Mucosa of gallbladder (tissue), 1 donor: ENCODE results near the gene NUP205. TPM values are rescaled to one million over a fixed set of nuclear protein-coding genes. Genes with fewer than 3 reads are reported as not detected.

Source experiments
- DNase-seq: peaks from one replicate; pipeline ENCODE4 v3.0.0-alpha.2; 2020; ENCODE audit warnings: low spot score
- total RNA-seq: library from RNA; stranded (reverse); gene quantifications from one replicate; pipeline ENCODE4 v1.2.1, GENCODE V29; 2021
- donor health status: DM: no; HTN: no; CAD: no.

Gene NUP205, protein sequence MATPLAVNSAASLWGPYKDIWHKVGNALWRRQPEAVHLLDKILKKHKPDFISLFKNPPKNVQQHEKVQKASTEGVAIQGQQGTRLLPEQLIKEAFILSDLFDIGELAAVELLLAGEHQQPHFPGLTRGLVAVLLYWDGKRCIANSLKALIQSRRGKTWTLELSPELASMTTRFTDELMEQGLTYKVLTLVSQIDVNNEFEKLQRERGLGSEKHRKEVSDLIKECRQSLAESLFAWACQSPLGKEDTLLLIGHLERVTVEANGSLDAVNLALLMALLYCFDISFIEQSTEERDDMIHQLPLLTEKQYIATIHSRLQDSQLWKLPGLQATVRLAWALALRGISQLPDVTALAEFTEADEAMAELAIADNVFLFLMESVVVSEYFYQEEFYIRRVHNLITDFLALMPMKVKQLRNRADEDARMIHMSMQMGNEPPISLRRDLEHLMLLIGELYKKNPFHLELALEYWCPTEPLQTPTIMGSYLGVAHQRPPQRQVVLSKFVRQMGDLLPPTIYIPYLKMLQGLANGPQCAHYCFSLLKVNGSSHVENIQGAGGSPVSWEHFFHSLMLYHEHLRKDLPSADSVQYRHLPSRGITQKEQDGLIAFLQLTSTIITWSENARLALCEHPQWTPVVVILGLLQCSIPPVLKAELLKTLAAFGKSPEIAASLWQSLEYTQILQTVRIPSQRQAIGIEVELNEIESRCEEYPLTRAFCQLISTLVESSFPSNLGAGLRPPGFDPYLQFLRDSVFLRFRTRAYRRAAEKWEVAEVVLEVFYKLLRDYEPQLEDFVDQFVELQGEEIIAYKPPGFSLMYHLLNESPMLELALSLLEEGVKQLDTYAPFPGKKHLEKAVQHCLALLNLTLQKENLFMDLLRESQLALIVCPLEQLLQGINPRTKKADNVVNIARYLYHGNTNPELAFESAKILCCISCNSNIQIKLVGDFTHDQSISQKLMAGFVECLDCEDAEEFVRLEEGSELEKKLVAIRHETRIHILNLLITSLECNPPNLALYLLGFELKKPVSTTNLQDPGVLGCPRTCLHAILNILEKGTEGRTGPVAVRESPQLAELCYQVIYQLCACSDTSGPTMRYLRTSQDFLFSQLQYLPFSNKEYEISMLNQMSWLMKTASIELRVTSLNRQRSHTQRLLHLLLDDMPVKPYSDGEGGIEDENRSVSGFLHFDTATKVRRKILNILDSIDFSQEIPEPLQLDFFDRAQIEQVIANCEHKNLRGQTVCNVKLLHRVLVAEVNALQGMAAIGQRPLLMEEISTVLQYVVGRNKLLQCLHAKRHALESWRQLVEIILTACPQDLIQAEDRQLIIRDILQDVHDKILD (N-terminal part only)
- 30.9 TPM for total RNA-seq

DNA sequence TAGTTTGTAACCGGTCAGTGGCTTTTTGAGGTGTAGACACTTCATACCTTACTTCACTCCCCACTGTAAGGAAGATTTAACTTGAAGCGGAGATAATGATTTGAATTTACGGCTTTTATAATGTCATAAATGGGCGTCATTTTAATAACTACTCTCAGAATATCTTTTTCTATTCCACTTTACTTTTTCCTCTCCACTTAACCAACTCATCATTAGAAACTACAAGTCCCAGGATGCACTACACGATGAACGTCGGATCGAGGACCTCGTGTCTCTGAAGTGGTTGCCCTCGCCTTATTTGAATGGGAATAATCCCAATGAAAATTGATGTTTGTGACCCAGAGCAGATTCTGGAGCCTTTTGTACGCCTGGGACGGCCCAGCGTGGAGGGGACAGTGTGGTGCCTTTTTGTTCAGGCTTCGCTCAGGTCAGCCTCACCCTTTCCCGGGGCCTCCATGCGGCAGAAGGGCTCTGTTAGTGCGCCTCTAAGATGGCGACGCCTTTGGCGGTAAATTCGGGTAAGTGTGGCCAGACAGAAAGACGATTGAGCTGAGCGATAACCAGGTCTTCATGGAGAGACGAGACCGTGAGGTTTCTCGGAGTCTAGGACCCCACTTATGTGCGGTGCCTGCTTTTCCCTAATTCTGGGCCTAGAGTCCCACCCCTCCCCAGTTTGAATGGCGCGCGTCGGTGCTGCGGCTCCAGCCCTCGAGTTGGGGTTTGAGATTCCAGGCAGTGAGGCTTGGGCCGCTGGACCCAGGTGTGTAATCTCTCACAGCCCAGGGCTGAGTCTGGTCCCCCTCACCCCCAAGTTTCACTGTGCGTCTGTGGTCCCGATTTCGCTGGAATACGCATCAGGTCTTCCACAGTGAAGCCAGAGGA lies at the start of gene NUP205:
Gene NUP205, plus strand, starts transcription at position 463 of the 882 bp plus-strand sequence. Its CDS starts 28 bp downstream, at position 491.
- peak; percentile 72 for DNase-seq

DNA sequence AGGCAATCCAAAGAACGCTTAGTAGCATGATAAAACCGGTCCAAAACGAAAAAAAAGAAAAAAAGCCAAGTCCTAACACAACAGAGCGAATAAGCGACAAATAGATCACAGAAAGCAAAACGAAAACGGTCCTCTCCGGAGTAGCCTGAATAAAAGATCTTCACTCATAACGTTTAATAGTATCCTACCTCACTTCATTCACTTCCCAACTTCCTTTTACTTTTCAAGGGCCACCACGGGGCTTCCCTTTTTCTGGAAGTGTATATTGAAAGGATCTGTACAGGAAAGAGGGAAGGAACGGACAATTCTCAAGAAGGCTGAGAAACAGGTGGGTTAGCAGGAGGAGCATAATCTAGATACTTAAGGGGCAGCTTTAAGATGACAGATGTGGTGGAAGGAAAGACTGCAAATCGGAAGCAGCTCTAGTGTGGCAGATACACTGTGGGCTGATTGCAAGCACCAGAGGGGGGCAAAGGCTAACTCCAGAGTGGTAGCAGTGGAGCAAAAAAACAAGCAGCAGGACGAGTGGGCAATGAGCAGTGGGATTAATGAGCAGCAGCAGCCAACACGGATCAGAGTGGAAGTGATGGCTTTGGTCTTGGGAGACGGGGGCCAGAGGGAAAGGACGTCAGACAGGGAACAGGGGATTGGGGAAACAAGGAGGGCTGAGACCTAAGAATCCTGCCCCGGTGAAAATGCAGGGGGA lies 48.7 kb upstream of the NUP205 start:
- peak; percentile 11 for DNase-seq

DNA sequence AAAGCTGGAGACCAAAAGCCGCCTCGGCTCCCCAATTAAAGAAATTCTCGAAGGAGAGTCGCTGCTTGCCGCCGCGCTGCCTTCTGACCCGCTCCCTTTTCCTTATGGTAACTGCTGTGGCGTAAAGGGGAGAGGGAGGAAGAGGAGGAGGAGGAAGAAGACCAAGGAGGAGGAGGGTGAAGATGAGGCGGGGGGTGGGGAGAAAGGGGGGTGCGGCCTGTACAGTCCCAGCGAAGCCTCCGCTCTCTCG lies 48.2 kb upstream of the NUP205 start:
- DNase-seq: no peak

DNA sequence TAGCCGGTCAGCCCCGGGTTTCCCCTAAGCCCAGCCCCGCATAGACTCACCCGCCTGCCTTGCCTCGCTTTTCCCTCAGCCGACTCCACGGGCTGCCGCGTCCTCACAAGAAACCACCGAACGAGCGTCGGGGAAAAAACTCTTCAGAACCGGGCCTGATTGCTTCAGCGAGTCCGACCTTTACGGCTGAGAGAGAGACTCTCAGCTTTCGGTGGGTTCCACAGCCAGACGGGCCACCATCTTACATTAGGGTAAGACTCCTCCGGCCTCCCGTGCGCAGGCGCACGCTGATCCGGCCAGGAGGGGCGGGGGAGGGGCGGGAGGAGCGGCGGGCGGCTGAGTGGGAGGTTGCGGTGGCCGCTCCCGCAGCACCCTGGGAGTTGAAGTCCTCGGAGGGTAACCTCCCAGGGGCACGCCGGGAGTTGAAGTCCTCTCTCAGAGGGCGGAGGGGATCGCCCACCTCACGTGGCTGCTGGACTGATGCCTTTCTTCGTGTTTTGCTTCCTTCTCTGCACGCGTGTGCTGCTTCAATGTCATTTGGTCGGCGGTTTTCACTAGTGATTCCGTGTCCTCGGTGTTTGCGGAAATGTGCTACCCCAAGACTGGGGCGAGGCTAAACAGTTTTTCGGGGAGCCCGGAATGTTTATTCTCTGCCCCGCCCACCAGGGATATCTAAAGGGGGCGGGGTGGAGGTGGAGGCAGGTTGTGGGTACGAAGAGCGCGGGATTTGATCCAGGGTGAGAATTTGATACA lies 47.7 kb upstream of the NUP205 start, which contains the start of gene CNOT4:
Gene CNOT4, minus strand, starts transcription at position 264 of the 753 bp plus-strand sequence. CDS start 71,771 bp downstream, outside the sequence.
- DNase-seq: peak; percentile 96

DNA sequence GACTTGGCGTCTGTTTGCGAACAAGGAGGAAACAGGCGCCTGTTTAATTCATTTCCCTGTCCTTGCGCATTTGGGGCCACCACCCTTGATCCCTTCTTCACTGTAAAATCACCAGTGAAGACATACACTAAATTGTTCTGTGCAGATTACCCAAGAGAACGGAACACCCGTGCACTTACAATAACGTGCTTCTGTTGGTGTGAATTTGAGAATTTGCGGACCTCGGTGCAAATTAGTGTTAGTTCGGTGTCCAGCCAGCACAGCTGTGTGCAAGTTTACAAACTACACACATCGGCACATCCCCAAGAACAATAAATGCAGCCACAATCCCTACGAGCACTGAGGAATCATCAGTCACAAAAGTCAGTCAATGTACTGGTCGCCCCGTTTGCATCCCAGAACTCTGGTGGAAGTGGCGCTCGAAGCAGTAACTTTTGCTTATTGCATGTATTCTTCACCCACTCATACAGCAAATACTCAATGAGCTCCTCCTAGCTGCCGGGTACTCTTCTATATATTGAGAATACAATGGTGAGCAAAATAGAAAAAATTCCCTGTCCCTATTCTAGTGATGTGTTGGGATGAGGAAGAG lies 47.0 kb upstream of the NUP205 start:
- peak; percentile 22 for DNase-seq

DNA sequence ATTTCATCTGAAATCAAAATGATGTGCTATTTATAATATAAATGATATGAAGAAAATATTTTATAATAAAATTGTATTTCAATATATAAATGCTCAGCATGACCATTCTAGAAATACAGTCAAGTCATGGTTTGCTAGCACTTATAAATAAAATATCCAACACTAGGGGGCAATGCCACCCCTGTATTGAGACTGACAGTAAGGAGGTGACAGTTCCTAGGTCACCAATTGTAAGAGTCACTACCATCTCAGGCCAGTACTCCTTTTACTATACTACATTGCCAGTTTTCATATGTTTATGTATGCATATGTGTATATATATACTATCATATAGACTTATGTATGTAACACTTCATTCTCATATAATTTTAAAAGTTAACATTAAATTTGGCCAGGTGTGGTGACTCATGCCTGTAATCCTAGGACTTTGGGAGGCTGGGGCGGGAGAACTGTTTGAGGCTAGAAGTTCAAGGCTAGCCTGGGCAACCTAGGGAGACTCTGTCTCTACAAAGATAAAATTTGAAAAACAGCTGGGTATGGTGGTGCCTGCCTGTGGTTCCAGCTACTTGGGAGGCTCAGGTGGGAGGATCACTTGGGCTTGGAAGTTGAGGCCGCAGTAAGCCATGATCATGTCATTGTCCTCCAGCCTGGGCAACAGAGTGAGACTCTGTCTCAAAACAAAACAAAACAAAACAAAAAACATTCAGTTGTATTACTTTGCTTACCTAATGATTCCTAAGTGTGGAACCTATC lies 45.4 kb upstream of the NUP205 start:
- DNase-seq: peak; percentile 21

DNA sequence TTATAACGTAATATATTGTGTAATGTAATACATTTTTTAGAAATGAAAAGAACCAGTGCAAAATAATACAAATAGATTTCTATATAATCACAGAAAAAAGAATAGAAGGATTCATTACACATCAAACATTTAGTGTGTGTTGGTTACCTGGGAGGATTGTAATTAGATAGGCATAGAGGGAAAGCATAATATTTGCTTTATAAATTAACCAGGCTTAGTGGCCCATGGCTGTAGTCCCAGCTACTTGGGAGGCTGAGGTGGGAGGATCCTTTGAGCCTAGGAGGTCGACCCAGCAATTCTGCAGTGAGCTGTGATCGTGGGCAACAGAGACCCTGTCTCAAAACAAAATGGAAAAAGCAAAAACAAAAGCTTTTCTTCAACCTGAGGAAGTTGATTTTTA lies 42.9 kb upstream of the NUP205 start:
- no peak for DNase-seq

DNA sequence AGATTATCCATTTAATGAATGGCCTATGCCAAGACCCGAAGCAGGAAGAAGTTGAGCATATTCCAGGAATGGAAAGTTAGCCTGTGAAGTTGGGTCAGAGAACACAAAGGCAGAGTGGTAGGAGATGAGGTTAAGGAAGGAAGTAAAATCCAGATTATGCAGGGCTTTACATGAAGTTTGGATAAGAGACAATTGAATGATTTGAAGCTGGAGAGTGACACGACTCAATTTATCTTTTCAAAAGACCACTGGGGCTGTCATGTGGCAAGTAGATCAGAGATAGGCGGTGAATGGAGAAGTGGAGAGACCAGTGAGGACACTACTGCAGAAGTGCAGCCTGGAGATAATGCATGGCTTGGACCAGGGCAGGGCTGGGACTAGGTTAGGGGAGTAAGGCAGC lies 40.7 kb upstream of the NUP205 start:
- no peak for DNase-seq

DNA sequence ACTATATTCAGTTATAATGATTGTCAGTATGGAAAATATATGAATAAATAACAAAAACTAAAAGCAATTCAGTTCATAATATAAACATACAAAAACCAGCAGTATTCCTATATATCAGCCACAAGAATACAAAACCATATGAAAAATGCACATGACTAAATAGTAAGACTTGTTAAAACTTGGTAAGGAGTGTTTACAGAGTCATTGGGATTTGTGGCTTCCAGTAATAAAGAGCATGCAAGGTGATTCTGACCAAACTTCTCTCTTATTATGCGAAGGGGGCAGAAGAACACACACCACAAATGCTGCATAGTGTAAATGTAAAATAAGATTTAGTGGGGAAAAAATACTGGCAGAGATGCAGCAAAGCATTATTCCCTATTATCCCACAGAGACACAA lies 39.0 kb upstream of the NUP205 start:
- no peak for DNase-seq

DNA sequence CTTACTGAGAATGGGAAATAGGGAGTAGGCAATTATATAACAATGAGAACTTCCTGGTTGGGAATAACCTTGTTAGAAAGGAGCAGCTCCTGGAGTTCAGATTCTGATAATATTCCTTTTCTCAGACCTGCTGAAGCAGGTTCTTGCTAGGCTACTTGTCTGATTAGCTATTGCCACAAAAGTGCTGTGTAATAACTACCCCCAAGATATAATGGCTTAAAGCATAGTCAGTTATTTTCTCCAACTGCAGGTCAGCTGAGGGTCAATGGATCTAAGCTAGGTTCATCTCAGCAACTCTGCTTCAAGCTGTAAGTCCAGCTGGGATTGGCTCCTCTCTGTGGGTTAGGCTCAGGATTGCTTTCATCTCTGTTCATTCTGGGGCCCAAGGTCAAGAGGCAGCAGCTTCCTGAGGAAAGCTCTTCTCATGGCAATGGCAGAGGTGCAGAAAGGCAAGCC lies 38.5 kb upstream of the NUP205 start:
- DNase-seq: no peak

DNA sequence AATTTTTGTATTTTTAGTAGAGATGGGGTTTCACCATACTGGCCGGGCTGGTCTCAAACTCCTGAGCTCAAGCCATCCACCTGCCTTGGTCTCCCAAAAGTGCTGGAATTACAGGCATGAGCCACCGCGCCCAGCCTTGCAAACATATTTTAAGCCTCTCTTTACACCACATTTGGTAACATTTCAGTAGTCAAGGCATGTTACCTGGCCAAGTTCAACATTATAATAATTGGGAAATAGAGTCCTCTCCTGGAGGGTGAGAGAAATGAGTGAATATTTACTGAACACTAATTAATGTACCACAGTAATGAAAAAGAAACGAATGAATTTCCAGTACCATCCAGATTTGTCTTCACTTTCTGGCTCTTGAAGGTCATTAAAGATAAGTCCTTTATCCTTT lies 37.8 kb upstream of the NUP205 start:
- no peak for DNase-seq

DNA sequence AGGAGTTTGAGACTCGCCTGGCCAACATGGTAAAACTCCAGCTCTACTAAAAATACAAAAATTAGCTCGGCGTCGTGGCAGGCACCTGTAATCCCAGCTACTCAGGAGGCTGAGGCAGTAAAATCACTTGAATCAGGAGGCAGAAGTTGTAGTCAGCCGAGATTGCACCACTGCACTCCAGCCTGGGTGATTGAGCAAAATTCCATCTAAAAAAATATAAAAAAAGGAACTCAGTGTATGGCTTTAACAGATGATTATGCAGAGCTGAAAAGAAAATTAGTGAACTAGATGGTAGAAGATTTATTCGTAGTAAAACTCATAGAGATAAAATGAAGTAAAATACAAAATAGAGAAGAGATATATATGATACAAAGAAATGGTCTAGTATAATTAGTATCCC lies 35.2 kb upstream of the NUP205 start:
- no peak for DNase-seq

DNA sequence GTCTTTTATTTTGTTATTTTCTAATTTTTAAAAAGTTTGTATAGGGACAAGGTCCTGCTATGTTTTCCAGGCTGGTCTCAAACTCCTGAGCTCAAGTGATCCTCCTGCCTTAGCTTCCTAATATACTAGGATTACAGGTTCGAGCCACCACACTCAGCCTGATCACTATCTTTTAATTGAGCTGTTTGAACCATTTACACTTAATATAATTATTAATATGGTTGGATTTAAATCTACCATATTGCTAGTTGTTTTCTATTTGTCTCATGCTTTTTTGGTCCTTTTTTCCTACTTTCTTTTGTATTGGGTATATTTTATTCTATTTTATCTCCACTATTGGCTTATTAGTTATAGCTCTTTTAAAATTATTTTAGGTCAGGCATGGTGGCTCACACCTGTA lies 34.6 kb upstream of the NUP205 start:
- DNase-seq: no peak

DNA sequence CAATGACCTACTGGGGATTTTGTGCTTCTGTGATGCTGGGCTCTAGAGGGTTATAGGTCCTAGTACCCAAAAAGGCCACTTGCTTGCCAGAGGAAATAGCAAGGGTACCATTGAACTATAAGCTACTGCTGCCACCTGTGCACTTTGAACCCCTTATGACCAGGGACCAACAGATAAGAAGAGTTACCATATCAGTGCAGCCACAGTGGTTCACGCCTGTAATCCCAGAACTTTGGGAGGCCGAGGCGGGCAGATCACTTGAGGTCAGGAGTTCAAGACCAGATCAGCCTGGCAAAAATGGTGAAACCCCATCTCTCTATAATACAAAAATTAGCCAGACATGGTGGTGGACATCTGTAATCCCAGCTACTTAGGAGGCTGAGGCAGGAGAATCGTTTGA lies 32.3 kb upstream of the NUP205 start:
- DNase-seq: no peak

DNA sequence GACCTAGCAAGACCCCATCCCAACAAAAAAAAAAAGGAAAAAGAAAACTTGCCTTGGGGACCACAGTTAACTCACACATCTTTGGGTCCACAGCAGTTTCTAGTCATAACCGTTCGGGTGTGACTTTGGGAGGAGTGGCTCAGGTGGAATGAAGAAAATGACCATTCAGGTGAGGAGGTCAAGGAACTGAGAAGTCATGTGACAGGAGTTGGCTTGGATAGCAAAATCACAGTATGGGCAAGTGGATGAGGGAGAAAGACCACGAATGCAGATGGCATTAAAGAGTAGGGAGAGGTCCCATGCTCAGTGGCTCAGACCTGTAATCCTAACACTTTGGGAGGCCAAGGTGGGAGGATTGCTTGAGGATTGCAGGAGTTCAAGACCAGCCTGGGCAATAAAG lies 30.7 kb upstream of the NUP205 start:
- DNase-seq: no peak

DNA sequence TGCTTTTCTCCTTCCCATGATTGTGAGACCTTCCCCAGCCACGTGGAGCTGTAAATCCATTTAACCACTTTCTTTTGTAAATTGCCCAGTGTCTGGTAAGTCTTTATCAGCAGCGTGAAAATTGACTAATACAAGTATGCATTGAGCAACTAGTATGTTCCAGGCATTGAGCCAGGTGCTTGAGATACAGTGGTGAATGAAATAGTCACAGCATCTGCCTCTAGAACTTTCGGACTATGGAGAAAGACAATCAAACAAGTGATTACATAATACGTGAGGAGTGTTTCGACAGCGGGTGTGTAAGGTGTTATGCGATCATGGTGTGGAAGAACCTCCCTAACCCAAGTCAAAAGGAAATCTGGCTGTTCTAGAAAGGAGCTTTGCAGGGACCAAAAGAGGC lies 21.6 kb upstream of the NUP205 start:
- DNase-seq: no peak

DNA sequence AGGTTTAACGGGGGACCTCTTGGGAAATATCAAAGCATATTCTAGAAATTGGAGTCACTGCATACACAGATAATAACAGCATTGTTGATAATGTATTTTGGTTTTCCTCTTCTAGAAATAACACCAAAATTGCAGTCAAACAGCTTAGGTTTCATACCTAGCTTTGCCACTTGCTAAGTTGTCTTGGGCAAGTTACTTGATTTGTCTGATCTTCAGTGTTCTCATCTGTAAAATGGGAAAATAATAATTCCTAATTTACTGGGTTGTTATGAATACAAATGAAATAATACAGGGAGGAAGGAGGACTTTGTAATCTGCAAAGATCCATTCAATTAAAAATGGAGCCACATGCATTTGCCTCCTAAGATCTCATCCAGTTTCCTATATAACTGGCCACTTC lies 20.3 kb upstream of the NUP205 start:
- no peak for DNase-seq

DNA sequence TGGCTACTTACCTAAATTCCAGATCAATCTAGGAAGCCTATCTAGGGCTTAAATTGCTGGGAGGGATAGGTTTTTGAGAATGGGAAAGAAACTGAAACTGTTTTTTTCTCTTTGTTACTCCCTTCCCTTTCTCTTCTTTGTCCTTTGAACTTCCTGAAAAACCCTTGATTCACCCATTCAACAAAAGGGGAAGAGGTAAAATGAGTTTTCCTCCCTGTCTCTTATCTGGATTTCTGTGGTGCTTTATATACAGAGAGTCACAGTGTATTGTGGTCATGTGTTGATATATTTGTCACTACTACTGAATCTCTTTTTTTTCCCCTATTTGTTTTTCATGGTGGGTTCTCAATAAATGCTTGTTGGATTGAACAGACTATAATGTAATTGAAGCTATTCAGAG lies 19.8 kb upstream of the NUP205 start:
- DNase-seq: no peak

DNA sequence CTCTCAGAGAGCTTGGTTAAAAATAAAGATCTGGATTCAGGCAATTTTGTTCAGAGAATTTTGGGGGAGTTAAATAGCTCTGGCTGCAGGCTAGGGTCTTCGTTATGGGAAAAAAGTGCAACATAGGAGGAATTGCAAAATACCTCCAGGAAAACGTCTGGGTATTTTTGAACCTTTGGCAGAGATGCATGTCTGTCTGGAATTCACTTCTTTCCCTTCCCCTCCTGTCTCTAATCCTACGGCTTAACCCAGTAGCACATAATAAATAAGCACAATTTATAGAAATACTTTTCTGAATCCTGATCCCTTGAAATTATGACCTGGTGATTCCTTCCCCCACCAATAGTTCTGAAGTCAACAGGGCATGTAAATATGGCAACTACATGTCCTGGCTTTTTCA lies 19.3 kb upstream of the NUP205 start:
- no peak for DNase-seq
